Fibroblast of villous mesenchyme (primary cell): ENCODE data around the gene DNPEP. TPM values are rescaled to one million over a fixed set of nuclear protein-coding genes. Genes with fewer than 3 reads are reported as not detected.

Experiments used
- DNase-seq: peaks from one replicate; pipeline ENCODE4 v3.0.0-alpha.2; 2010; ENCODE audit warnings: low read depth
- H3K4me3 ChIP-seq: 2 replicates; pipeline ENCODE4 v1.5.1; 2011; ENCODE audit warnings: low read depth, mild to moderate bottlenecking, low read length
- total RNA-seq: library from RNA; depleted of rRNA; stranded (reverse); fragments of >200 nt; gene quantifications from 2 replicates; pipeline ENCODE4 v1.2.3, GENCODE V29; 2012
- TF ChIP-seq, protein P1 (sequence below): IDR thresholded peaks from 2 replicates; pipeline ENCODE4 v1.5.1; 2012; ENCODE audit warnings: low read depth, mild to moderate bottlenecking, low read length; ENCODE audit not compliant: insufficient read depth

Gene DNPEP
- total RNA-seq: 64.8 and 65.7 TPM in 2 replicates

DNA sequence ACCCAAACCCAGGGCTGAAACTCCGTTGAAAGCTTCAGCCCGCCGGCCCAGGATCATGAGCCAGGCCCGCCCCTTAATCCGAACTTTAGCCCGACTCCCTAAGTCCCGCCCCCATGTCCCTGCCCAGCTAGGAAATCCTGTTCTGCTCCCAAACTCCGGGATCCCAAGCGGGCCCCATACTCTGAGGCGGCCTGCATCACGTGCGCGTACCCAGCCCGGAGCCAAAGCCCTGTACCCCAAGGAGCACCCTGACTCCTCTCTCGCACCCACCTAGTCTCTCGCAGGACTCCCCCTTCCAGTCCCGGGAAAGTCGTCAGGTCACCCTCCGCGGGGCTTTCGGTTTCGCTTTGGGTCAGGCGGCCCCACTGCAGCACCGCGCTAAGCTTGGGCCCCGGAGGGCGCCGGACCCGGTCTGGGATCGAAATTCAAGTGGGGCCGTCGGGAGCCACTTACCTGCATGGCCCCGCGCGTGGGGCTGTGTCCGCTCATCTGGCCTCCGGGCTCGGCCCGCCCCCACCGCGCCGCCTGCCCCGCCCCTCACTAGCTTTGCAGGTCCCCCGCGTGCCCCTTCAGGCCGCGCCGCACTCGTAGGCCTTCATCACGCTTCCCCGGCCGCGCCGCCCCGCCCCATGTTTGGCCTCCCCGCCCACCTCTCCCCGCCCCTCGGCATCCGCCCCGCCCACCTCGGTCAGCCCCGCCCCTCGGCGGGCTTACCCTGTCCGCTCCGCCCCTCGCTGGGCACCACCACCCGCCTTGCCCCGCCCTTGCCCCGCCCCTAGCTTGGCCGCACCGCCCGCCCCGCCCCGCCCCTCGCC lies at the start of gene DNPEP:
DNPEP (minus strand) TSS at position 607 of the 815 bp plus-strand sequence; CDS start at position 489, 118 bp downstream.
- peak within 1 kb of the TSS; percentile 86 for H3K4me3 ChIP-seq
- TF ChIP-seq, protein P1, sequence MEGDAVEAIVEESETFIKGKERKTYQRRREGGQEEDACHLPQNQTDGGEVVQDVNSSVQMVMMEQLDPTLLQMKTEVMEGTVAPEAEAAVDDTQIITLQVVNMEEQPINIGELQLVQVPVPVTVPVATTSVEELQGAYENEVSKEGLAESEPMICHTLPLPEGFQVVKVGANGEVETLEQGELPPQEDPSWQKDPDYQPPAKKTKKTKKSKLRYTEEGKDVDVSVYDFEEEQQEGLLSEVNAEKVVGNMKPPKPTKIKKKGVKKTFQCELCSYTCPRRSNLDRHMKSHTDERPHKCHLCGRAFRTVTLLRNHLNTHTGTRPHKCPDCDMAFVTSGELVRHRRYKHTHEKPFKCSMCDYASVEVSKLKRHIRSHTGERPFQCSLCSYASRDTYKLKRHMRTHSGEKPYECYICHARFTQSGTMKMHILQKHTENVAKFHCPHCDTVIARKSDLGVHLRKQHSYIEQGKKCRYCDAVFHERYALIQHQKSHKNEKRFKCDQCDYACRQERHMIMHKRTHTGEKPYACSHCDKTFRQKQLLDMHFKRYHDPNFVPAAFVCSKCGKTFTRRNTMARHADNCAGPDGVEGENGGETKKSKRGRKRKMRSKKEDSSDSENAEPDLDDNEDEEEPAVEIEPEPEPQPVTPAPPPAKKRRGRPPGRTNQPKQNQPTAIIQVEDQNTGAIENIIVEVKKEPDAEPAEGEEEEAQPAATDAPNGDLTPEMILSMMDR: no peak
- DNase-seq: peak; percentile 86

DNA sequence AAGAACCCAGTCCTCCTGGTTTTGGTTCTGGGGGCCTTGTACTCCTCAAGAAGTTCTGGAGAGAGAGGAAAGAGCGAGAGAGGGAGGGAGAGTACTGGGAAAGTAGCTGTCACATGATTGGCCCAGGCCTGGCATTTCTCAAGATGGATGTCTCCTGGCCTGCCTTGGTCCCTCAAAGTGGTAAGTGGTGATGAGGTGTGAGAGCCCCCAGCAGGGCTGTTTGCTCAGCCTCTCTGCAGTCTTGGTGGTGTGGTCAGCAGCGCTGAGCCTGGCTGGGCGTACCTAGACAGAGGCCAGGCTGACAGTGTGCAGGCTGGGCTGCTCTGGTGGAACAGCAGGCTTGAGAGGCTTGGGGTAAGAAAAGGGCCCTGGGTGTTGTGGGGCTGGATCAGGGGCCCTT lies 49.4 kb upstream of the DNPEP start:
- H3K4me3 ChIP-seq: no peak overlapping the region
- TF ChIP-seq, protein P1: no peak
- DNase-seq: no peak

DNA sequence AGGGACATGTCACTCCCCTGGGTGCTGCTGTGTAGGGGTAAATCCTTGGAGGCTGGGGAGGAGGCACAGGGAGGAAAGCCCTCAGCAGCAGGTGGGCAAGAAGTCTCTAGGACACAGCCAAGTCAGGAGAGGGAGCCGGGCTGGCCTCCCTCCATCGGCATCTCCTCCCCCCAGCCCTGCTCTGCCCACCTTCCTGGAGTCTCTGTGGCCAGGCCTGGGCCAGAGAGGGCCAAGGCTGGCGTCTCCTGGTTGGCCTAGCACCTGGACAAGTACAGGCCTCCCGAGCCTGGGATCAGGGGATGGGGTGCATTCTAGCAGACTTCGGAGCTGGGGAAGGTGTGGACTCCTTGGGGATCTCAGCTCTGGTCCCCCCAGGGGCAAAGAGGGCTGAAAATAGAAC lies 48.8 kb upstream of the DNPEP start:
- TF ChIP-seq, protein P1: no peak
- H3K4me3 ChIP-seq: no peak overlapping the region
- DNase-seq: no peak

DNA sequence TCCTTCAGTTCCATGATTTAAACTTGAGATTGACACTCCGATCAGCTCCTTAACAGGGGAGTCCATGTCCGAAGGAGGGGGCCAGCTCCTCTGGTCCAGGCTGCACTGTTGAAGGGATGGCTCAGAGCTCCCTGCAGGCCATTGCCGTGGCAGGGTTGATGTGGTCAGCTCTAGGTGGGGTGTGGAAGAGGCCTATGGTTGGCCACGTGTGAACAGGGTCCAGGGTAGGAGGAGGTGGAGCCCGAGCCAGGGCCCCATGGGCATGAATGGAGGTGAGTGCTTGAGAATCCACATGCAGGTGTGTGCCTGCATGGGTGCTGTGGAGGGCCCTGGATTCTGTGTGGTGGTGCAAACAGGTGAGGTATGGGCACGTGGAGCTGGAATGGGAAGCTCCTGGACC lies 48.0 kb upstream of the DNPEP start:
- DNase-seq: no peak
- TF ChIP-seq, protein P1: no peak

DNA sequence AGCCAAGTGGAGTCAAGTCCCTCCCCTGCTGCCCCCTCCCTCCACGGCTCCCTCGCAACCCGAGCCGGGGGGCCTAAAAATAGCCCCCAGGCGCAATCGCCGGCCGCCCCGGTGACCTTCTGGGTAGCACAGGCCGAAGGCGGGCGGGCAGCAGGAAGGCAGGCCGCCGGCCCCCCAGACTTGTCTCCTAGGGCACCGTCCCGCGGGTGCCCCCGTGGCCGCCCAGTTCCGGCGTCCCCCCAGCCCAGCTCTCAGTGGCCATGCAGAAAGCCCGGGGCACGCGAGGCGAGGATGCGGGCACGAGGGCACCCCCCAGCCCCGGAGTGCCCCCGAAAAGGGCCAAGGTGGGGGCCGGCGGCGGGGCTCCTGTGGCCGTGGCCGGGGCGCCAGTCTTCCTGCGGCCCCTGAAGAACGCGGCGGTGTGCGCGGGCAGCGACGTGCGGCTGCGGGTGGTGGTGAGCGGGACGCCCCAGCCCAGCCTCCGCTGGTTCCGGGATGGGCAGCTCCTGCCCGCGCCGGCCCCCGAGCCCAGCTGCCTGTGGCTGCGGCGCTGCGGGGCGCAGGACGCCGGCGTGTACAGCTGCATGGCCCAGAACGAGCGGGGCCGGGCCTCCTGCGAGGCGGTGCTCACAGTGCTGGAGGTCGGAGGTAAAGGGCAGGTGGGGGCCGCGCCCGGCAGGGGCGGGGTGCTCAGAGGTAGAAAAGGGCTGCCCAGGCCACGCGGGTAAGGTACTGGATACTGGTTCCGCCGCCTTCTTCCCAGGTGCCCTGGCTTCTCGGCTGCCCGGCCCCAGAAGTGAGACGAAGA lies 47.2 kb upstream of the DNPEP start, which contains the start of gene SPEG:
SPEG (plus strand) TSS at position 126 of the 808 bp plus-strand sequence; CDS start at position 261, 135 bp downstream.
- DNase-seq: no peak
- no peak within 1 kb of the TSS for H3K4me3 ChIP-seq
- TF ChIP-seq, protein P1: no peak

More for the DNA sequence above, 48.0 kb upstream of the DNPEP start:
- H3K4me3 ChIP-seq: no peak overlapping the region

DNA sequence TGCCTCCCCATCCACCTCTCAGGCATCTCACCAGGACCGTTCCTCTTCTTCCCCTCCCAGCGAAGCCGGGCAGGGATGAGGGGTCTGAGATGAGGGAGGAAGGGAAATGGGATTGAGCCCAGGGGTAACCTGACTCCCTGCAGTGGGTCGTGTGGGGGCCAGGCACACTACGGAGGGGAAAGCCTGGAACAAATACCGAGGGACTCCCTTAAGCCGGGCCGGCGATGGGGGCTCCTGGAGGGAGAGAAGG lies 46.7 kb upstream of the DNPEP start:
- H3K4me3 ChIP-seq: no peak overlapping the region
- no peak for DNase-seq
- TF ChIP-seq, protein P1: no peak
